NCI-H1105 treated with DMSO at 0.1 percent for 48 hours (cell line): ENCODE measurements around the gene TSPAN9.
A peak's percentile ranks its signal among the peaks of the same experiment; 100 is the strongest.

ENCODE experiments used
- DNase-seq: peaks from one replicate; lab custom pipeline; 2025; lab: John Stamatoyannopoulos, UW

Gene TSPAN9

GRCh38 chr12:3141339-3142321 lies 64.5 kb downstream of the TSPAN9 start:
- no peak for DNase-seq

GRCh38 chr12:3142386-3142785 lies 65.2 kb downstream of the TSPAN9 start:
- no peak for DNase-seq

GRCh38 chr12:3144495-3144894 lies 67.3 kb downstream of the TSPAN9 start:
- no peak for DNase-seq

- DNase-seq: no peak
These were observed 67.9 kb downstream of the TSPAN9 start for GRCh38 chr12:3145033-3145432.

- no peak for DNase-seq
These were observed 68.5 kb downstream of the TSPAN9 start for GRCh38 chr12:3145546-3146310.

- no peak for DNase-seq
These were observed 70.1 kb downstream of the TSPAN9 start for GRCh38 chr12:3147260-3147659.

- DNase-seq: no peak
These were observed 71.3 kb downstream of the TSPAN9 start for GRCh38 chr12:3148366-3149000.

GRCh38 chr12:3149515-3150307 lies 72.5 kb downstream of the TSPAN9 start:
- no peak for DNase-seq

GRCh38 chr12:3150308-3150670 lies 73.1 kb downstream of the TSPAN9 start:
- no peak for DNase-seq

GRCh38 chr12:3150931-3151835 lies 74.0 kb downstream of the TSPAN9 start:
- DNase-seq: no peak

GRCh38 chr12:3152011-3152511 lies 74.9 kb downstream of the TSPAN9 start:
- peak; percentile 60 for DNase-seq

- DNase-seq: no peak
These were observed 75.7 kb downstream of the TSPAN9 start for GRCh38 chr12:3152892-3153291.

GRCh38 chr12:3154006-3154405 lies 76.8 kb downstream of the TSPAN9 start:
- DNase-seq: no peak

- no peak for DNase-seq
These were observed 78.7 kb downstream of the TSPAN9 start for GRCh38 chr12:3155702-3156370.

GRCh38 chr12:3157581-3158323 lies 80.6 kb downstream of the TSPAN9 start:
- no peak for DNase-seq

- DNase-seq: no peak
These were observed 81.8 kb downstream of the TSPAN9 start for GRCh38 chr12:3158851-3159465.

- DNase-seq: no peak
These were observed 82.9 kb downstream of the TSPAN9 start for GRCh38 chr12:3160081-3160480.

GRCh38 chr12:3161861-3162260 lies 84.7 kb downstream of the TSPAN9 start:
- DNase-seq: no peak
